Measurements from ENCODE around the gene ADGRG4. TPM values are rescaled to one million over a fixed set of nuclear protein-coding genes. Genes with fewer than 3 reads are reported as not detected.

ADGRG4 gene
- total and polyA plus RNA-seq, 2 of the 8 experiments (the other 6 are each of a cell fraction or from before 2014, with no cell fraction given), result not detected

GRCh38 chrX:136417806-136418205 lies 117.0 kb downstream of the ADGRG4 start:
- Histone ChIP-seq H3K4ac (replicated peaks; ENCODE audit: insufficient read length, low read depth, low read length) (no peak overlapping the region), H3K4me1 (replicated peaks in 1 of 4; ENCODE audit: control insufficient read depth in 3 of 4, insufficient read depth in 4 of 4, low read length in 3 of 4) (no peaks in the 10 kb centered on the region), H3K27ac (ENCODE audit: low read depth, low read length) (no peak overlapping the region), H3K36me3 (ENCODE audit: control insufficient read depth in 2 of 4, insufficient read depth in 4 of 4, low read length in 3 of 4) (no peaks in the 10 kb centered on the region), H2BK15ac (ENCODE audit: low read length) (no peak overlapping the region), H2BK5ac (ENCODE audit: low read depth, low read length) (no peak overlapping the region), H3K9ac (replicated peaks in 1 of 4; ENCODE audit: extremely low read depth in 1 of 4, low read depth in 3 of 4, low read length in 3 of 4) (no peak overlapping the region), H2AFZ (ENCODE audit: low read length) (no peak overlapping the region), H2BK20ac (ENCODE audit: low read length) (no peak overlapping the region), H3K9me3 (ENCODE audit: insufficient read depth in 2 of 2, low read depth in 1 of 2, low read length in 1 of 2) (no peaks in the 10 kb centered on the region; a peak in 1 of 4 replicates), H3K27me3 (replicated peaks in 1 of 4; ENCODE audit: control insufficient read depth in 3 of 4, extremely low read depth in 1 of 4, insufficient read depth in 3 of 4, low read length in 3 of 4) (no peaks in the 10 kb centered on the region; a peak in 1 of 7 replicates), H3K23me2 (ENCODE audit: low read depth, low read length) (no peaks in the 10 kb centered on the region), H3K79me1 (ENCODE audit: low read depth, low read length) (no peaks in the 10 kb centered on the region), H3K56ac (replicated peaks; ENCODE audit: insufficient read length, low read depth, low read length) (no peak overlapping the region), H2BK120ac (replicated peaks; ENCODE audit: low read depth, low read length) (no peak overlapping the region), H4K5ac (ENCODE audit: insufficient read length, low read depth, low read length) (no peak overlapping the region), H3K23ac (ENCODE audit: insufficient read length) (no peak overlapping the region), H3K14ac (ENCODE audit: insufficient read length) (no peak overlapping the region), H3K4me3 (ENCODE audit: extremely low read depth in 1 of 4, insufficient read depth in 2 of 4, low read depth in 3 of 4, low read length in 4 of 4) (no peak overlapping the region), H4K8ac (ENCODE audit: extremely low read depth, insufficient read depth, low read length) (no peak overlapping the region), H3K18ac (ENCODE audit: extremely low read depth, low read length) (no peak overlapping the region), H3K4me2 (ENCODE audit: insufficient read depth in 1 of 2, low read depth in 2 of 2, low read length in 2 of 2) (no peak overlapping the region), H3K79me2 (ENCODE audit: control insufficient read depth in 1 of 2, insufficient read depth in 2 of 2, low read length in 2 of 2) (no peaks in the 10 kb centered on the region), H2BK12ac (ENCODE audit: low read depth, low read length) (no peak overlapping the region), H4K91ac (replicated peaks; ENCODE audit: insufficient read length, low read length) (no peak overlapping the region), H2AK5ac (ENCODE audit: low read depth, low read length) (no peak overlapping the region), H4K20me1 (replicated peaks in 1 of 2; ENCODE audit: control insufficient read depth in 1 of 2, insufficient read depth in 2 of 2, low read length in 2 of 2) (no peaks in the 10 kb centered on the region)
- POLR2A ChIA-PET (ENCODE audit: partially characterized antibody), result no interaction called here
- DNase-seq (ENCODE audit: low read depth in 1 of 2, low spot score in 2 of 2), result no peak
- no peak for FAIRE-seq
- 100% methylated on average over 2 of the region's 2 CpGs; no CpG with 5 or more reads in 1 of the 2 experiments for WGBS, 2 experiments (ENCODE audit: extremely low coverage in 1 of 2, insufficient coverage in 1 of 2, insufficient read length in 1 of 2, insufficient replicate concordance in 2 of 2, low coverage in 1 of 2, low lambda C conversion rate in 2 of 2, missing lambda C conversion rate in 1 of 2)
- CTCF ChIA-PET (ENCODE audit: partially characterized antibody), result interaction anchor here (0.5 kb wide), 1 partner anchor 75 kb away, joined by 3 read pairs; no protein-coding TSS in a partner anchor
- TF ChIP-seq NRF1 (IDR thresholded peaks at IDR 0.05; ENCODE audit: low read depth, low read length), result no peak
- TF ChIP-seq SP2 (IDR thresholded peaks at IDR 0.05; ENCODE audit: low read length), result no peak
- TF ChIP-seq EZH2 (IDR thresholded peaks at IDR 0.05; ENCODE audit: low read depth, low read length, severe bottlenecking), result no peak
